PC-9 (cell line): Measurements from ENCODE around the gene NXT1.

Experiments used
- CTCF ChIP-seq: fragments of 200-600 bp; sonication (generic); conservative IDR thresholded peaks from 2 replicates; pipeline ENCODE4 v1.6.1; 2017; ENCODE audit warnings: mixed run types, antibody characterized with exemption, mild to moderate bottlenecking, moderate library complexity
- EZH2 ChIP-seq: fragments of 200-600 bp; sonication (generic); IDR thresholded peaks from 2 replicates; pipeline ENCODE4 v1.8.0; 2017; ENCODE audit warnings: antibody characterized with exemption, low read depth

- TF ChIP-seq CTCF (no peak), EZH2 (no peak)
These were observed 31.3 kb downstream of the NXT1 start for GRCh38 chr20:23381876-23382275.
